Vein endothelial cell (primary cell): ENCODE data around the gene SLC6A15. TPM values are rescaled to one million over a fixed set of nuclear protein-coding genes. Genes with fewer than 3 reads are reported as not detected.

Experiments used
- small RNA-seq: library from RNA; depleted of rRNA; stranded (forward); fragments of <200 nt; gene quantifications from one replicate; pipeline ENCODE3, GENCODE V24; 2012
- total RNA-seq: library from RNA; depleted of rRNA; stranded (reverse); fragments of >200 nt; gene quantifications from 2 replicates; pipeline ENCODE4 v1.2.3, GENCODE V29; 2012

SLC6A15 gene
- 1.4 and 2.3 TPM in 2 replicates for total RNA-seq

GRCh38 chr12:84912198-84913128 is at the start of gene SLC6A15:
Gene SLC6A15, minus strand, starts transcription at chr12:84912799. Its CDS starts 20,679 bp downstream, at chr12:84892120.

Small RNAs within 50 kb of the gene (small RNA-seq; reads per million reads assigned to genes)
- not detected for gene AC128657.1

Other genes with a start within 250 kb of the SLC6A15 start
- not detected in 2 replicates for gene TSPAN19, start 123.5 kb upstream of the SLC6A15 start, total RNA-seq
- gene LRRIQ1, start 123.6 kb upstream of the SLC6A15 start, total RNA-seq, result 0.33 and 0.86 TPM in 2 replicates